GM23338 (cell line): ENCODE results near the gene ZNF697. TPM values are rescaled to one million over a fixed set of nuclear protein-coding genes. Genes with fewer than 3 reads are reported as not detected.

ENCODE experiments used
- ATAC-seq: fragments of 200-7000 bp; cut with Tn5 transposase; 3 replicates; pipeline ENCODE4 v1.9.1; 2020
- DNase-seq: peaks from one replicate; pipeline ENCODE4 v3.0.0-alpha.2; 2015; ENCODE audit warnings: low spot score
- H2AFZ ChIP-seq: fragments of 200-600 bp; sonication (generic); 2 replicates; pipeline ENCODE4 v1.8.0; 2016; ENCODE audit warnings: antibody characterized with exemption, mild to moderate bottlenecking, moderate library complexity
- H3F3A ChIP-seq: fragments of 200-600 bp; sonication (generic); replicated peaks from 2 replicates; pipeline ENCODE4 v1.8.0; 2017; ENCODE audit warnings: antibody characterized with exemption, mixed run types, low read depth
- H3K27ac ChIP-seq: fragments of 200-600 bp; sonication (generic); 2 replicates; pipeline ENCODE4 v1.6.1; 2016; ENCODE audit warnings: low read depth
- H3K27me3 ChIP-seq: fragments of 200-600 bp; sonication (generic); 2 replicates; pipeline ENCODE4 v1.8.0; 2016; ENCODE audit warnings: mild to moderate bottlenecking, mixed run types, moderate library complexity; ENCODE audit not compliant: insufficient read depth
- H3K36me3 ChIP-seq: fragments of 200-600 bp; sonication (generic); 2 replicates; pipeline ENCODE4 v1.8.0; 2016; ENCODE audit warnings: mild to moderate bottlenecking; ENCODE audit not compliant: insufficient read depth
- H3K4me1 ChIP-seq: fragments of 200-600 bp; sonication (generic); 2 replicates; pipeline ENCODE4 v1.8.0; 2016; ENCODE audit warnings: mild to moderate bottlenecking, moderate library complexity; ENCODE audit not compliant: insufficient read depth
- H3K4me2 ChIP-seq: fragments of 200-600 bp; sonication (generic); 2 replicates; pipeline ENCODE4 v1.7.1; 2017; ENCODE audit warnings: mixed run types
- H3K4me3 ChIP-seq: fragments of 200-600 bp; sonication (generic); 2 replicates; pipeline ENCODE4 v1.6.1; 2016; ENCODE audit warnings: mixed run types
- H3K79me2 ChIP-seq: fragments of 200-600 bp; sonication (generic); replicated peaks from 2 replicates; pipeline ENCODE4 v1.8.0; 2017; ENCODE audit warnings: mild to moderate bottlenecking; ENCODE audit not compliant: insufficient read depth
- H3K9me2 ChIP-seq: fragments of 200-600 bp; sonication (generic); 2 replicates; pipeline ENCODE4 v1.8.0; 2017; ENCODE audit not compliant: insufficient read depth
- H4K20me1 ChIP-seq: fragments of 200-600 bp; sonication (generic); replicated peaks from 2 replicates; pipeline ENCODE4 v1.8.0; 2017; ENCODE audit warnings: mild to moderate bottlenecking; ENCODE audit not compliant: insufficient read depth
- H3K27ac Mint-ChIP-seq: 2 replicates; pipeline ENCODE4 v1.8.0; 2020; ENCODE audit warnings: inconsistent platforms, mild to moderate bottlenecking, moderate library complexity, mixed read lengths
- H3K27me3 Mint-ChIP-seq: 3 replicates; pipeline ENCODE4 v1.8.0; 2022; ENCODE audit warnings: low read depth, mild to moderate bottlenecking, moderate library complexity, mixed read lengths, inconsistent platforms; ENCODE audit not compliant: insufficient read depth, poor library complexity
- H3K36me3 Mint-ChIP-seq: 3 replicates; pipeline ENCODE4 v1.8.0; 2021; ENCODE audit warnings: low read depth, mild to moderate bottlenecking, inconsistent platforms, moderate library complexity, mixed read lengths
- H3K4me1 Mint-ChIP-seq: 3 replicates; pipeline ENCODE4 v1.8.0; 2020; ENCODE audit warnings: mild to moderate bottlenecking, inconsistent platforms, mixed read lengths
- H3K4me3 Mint-ChIP-seq: 3 replicates; pipeline ENCODE4 v1.8.0; 2021; ENCODE audit warnings: moderate library complexity, mild to moderate bottlenecking, inconsistent platforms, mixed read lengths
- H3K9me3 Mint-ChIP-seq: 3 replicates; pipeline ENCODE4 v1.8.0; 2020; ENCODE audit warnings: moderate library complexity, mild to moderate bottlenecking, inconsistent platforms, mixed read lengths
- EZH2 ChIP-seq: fragments of 200-600 bp; sonication (generic); IDR thresholded peaks from one replicate; pipeline ENCODE4 v1.8.0; 2017; ENCODE audit warnings: antibody characterized with exemption, mild to moderate bottlenecking, low read depth; ENCODE audit not compliant: unreplicated experiment
- EZH2phosphoT487 ChIP-seq: fragments of 200-600 bp; sonication (generic); IDR thresholded peaks from one replicate; pipeline ENCODE4 v1.8.1; 2018; ENCODE audit warnings: antibody characterized with exemption; ENCODE audit not compliant: unreplicated experiment
- JUNB ChIP-seq: IDR thresholded peaks from one replicate; pipeline ENCODE4 v1.6.1; 2016; ENCODE audit warnings: antibody characterized with exemption; ENCODE audit not compliant: unreplicated experiment
- NANOG ChIP-seq: IDR thresholded peaks from 2 replicates; pipeline ENCODE4 v1.6.1; 2016; ENCODE audit warnings: antibody characterized with exemption, borderline replicate concordance
- POLR2AphosphoS5 ChIP-seq: IDR thresholded peaks from 2 replicates; pipeline ENCODE4 v1.6.1; 2016; ENCODE audit warnings: antibody characterized with exemption, low read depth
- STAT1 ChIP-seq: IDR thresholded peaks from one replicate; pipeline ENCODE4 v1.6.1; 2016; ENCODE audit warnings: antibody characterized with exemption; ENCODE audit not compliant: unreplicated experiment
- ZNF114 ChIP-seq: fragments of 250-450 bp; sonication (Bioruptor Pico); IDR thresholded peaks from 2 replicates; pipeline ENCODE4 v1.5.0; 2020; ENCODE audit warnings: mild to moderate bottlenecking, moderate library complexity
- ZNF331 ChIP-seq: fragments of 250-450 bp; sonication (Bioruptor Pico); IDR thresholded peaks from 2 replicates; pipeline ENCODE4 v1.5.0; 2020; ENCODE audit warnings: low read depth, mild to moderate bottlenecking, moderate library complexity
- polyA plus RNA-seq: library from polyadenylated mRNA; unstranded; fragments of >200 nt; fragmentation: Nextera tagmentation; extraction: Ambion mirVana; gene quantifications from 2 replicates; pipeline ENCODE4 v1.2.1, GENCODE V29; 2016
- total RNA-seq: library from RNA; depleted of rRNA; stranded (reverse); fragments of >200 nt; shearing (Covaris generic); gene quantifications from 2 replicates; pipeline ENCODE4 v1.2.3, GENCODE V29; 2014
- TF ChIP-seq, protein P1 (sequence below): IDR thresholded peaks from 2 replicates; pipeline ENCODE4 v1.6.1; 2016; ENCODE audit warnings: antibody characterized with exemption
- TF ChIP-seq, protein P2 (sequence below), 2 experiments: fragments of 200-600 bp in 1 of 2; sonication (generic) in 1 of 2; conservative IDR thresholded peaks; 2 replicates each; pipeline versions ENCODE4 v1.5.1 to v1.6.1; 2016 to 2017; ENCODE audit warnings: antibody characterized with exemption in 2 of 2, low read depth in 2 of 2, mild to moderate bottlenecking in 2 of 2, moderate library complexity in 1 of 2

Gene ZNF697
- total and polyA plus RNA-seq, 2 experiments from 2014 or later, result 5.4 to 32.0 TPM

DNA sequence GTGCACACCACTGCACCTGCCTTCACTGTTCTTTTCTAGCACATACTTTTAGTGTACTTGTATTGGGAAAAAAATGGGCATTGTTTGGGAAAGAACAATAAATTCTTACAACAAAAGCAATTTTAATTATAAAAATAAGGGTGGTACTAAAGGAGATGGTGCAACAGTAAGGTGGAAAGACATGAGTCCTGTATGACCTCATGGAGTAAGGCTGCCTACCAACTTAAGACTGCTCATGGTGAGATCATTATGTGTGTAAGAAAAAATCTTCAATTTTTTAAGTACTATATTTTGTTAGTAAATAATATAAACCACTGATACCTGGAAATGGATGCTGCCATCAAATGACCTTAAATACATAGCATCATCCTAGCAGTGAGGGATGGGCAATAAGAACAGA lies 34.1 kb upstream of the ZNF697 start (continued):
- TF ChIP-seq POLR2AphosphoS5, result no peak
- no peak for TF ChIP-seq JUNB
- no peak for TF ChIP-seq EZH2phosphoT487
- TF ChIP-seq EZH2, result no peak
- TF ChIP-seq NANOG, result no peak

DNA sequence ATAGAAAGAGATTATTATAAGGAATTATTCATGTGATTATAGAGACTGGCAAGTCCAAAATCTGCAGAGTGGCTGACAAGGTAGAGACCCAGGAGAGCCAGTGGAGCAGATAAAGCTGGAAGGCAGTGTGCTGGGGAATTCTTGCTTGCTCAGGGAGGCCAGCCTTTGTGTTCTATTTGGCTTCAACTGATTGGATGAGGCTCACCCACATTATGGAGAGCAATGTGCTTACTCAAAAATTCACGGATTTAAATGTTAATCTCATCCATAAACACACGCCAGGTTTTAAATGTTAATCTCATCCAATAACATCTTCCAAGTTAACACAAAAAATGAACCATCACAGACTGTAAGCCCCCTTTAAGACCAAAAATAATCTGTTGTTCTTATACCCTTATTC lies 33.5 kb upstream of the ZNF697 start:
- no peak for DNase-seq
- TF ChIP-seq STAT1, result no peak
- TF ChIP-seq, protein P1, sequence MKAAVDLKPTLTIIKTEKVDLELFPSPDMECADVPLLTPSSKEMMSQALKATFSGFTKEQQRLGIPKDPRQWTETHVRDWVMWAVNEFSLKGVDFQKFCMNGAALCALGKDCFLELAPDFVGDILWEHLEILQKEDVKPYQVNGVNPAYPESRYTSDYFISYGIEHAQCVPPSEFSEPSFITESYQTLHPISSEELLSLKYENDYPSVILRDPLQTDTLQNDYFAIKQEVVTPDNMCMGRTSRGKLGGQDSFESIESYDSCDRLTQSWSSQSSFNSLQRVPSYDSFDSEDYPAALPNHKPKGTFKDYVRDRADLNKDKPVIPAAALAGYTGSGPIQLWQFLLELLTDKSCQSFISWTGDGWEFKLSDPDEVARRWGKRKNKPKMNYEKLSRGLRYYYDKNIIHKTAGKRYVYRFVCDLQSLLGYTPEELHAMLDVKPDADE, result no peak
- ATAC-seq, result no peak

DNA sequence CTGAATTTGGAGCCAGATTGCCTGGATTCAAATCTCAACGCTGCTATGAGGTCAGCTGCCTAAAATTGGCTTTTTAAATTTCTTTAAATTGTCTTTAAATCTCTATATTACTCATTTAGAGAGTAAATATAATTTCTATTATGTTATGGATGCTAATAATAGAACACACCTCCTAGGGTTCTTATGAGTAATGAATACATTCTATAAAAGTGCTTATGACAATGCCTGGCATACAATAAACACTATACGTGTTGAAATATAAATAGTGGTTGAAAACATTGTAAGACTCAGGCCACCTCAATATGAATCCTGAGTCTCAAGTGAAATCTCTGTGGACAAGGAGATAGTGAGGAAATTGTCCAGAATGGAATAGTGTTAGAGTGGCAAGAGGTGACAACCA lies 32.7 kb upstream of the ZNF697 start:
- no peak for ATAC-seq
- Histone ChIP-seq H3K4me1 (0 out of 2 replicates have a peak, but pooled peaks cover 7% of the 10 kb centered on the region), H2AFZ (no peak overlapping the region), H3K79me2 (no peaks in the 10 kb centered on the region), H3F3A (no peaks in the 10 kb centered on the region), H3K4me2 (no peak overlapping the region), H3K27ac (no peak overlapping the region), H3K9me2 (no peaks in the 10 kb centered on the region), H4K20me1 (no peaks in the 10 kb centered on the region), H3K4me3 (no peak overlapping the region), H3K36me3 (no peaks in the 10 kb centered on the region), H3K27me3 (no peaks in the 10 kb centered on the region)
- Mint-ChIP-seq H3K9me3 (no peaks in the 10 kb centered on the region), H3K4me1 (peaks cover 25% of the 10 kb centered on the region), H3K4me3 (no peak overlapping the region), H3K27ac (no peak overlapping the region), H3K27me3 (peaks cover 2% of the 10 kb centered on the region), H3K36me3 (no peaks in the 10 kb centered on the region)
- no peak for DNase-seq
- TF ChIP-seq POLR2AphosphoS5 (no peak), JUNB (no peak), EZH2phosphoT487 (no peak), ZNF114 (CRISPR knock-in tag) (no peak), ZNF331 (CRISPR knock-in tag) (no peak), NANOG (no peak)
- TF ChIP-seq, protein P1, result no peak
- TF ChIP-seq, protein P2, sequence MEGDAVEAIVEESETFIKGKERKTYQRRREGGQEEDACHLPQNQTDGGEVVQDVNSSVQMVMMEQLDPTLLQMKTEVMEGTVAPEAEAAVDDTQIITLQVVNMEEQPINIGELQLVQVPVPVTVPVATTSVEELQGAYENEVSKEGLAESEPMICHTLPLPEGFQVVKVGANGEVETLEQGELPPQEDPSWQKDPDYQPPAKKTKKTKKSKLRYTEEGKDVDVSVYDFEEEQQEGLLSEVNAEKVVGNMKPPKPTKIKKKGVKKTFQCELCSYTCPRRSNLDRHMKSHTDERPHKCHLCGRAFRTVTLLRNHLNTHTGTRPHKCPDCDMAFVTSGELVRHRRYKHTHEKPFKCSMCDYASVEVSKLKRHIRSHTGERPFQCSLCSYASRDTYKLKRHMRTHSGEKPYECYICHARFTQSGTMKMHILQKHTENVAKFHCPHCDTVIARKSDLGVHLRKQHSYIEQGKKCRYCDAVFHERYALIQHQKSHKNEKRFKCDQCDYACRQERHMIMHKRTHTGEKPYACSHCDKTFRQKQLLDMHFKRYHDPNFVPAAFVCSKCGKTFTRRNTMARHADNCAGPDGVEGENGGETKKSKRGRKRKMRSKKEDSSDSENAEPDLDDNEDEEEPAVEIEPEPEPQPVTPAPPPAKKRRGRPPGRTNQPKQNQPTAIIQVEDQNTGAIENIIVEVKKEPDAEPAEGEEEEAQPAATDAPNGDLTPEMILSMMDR (conservative IDR thresholded peaks at IDR 0.05; ENCODE audit: low read depth in 2 of 2), result no peak

More for the DNA sequence above, 33.5 kb upstream of the ZNF697 start:
- H3K27ac ChIP-seq, result no peak overlapping the region
- no peaks in the 10 kb centered on the region for H3K79me2 ChIP-seq
- H3K4me1 Mint-ChIP-seq, result peaks cover 30% of the 10 kb centered on the region
- H3K4me3 Mint-ChIP-seq, result no peak overlapping the region
- no peak overlapping the region for H3K4me3 ChIP-seq
- no peaks in the 10 kb centered on the region for H3K36me3 Mint-ChIP-seq
- no peak overlapping the region for H2AFZ ChIP-seq
- H3K27me3 Mint-ChIP-seq, result peaks cover 2% of the 10 kb centered on the region
- no peaks in the 10 kb centered on the region for H4K20me1 ChIP-seq
- no peaks in the 10 kb centered on the region for H3K36me3 ChIP-seq
- H3K9me3 Mint-ChIP-seq, result no peaks in the 10 kb centered on the region
- no peaks in the 10 kb centered on the region for H3K9me2 ChIP-seq
- no peaks in the 10 kb centered on the region for H3K27me3 ChIP-seq
- no peak overlapping the region for H3K4me2 ChIP-seq
- peaks cover 13% of the 10 kb centered on the region; the same call in 1 of the 2 replicates for H3K4me1 ChIP-seq
- H3K27ac Mint-ChIP-seq, result no peak overlapping the region
- H3F3A ChIP-seq, result no peaks in the 10 kb centered on the region
